Measurements from ENCODE around the gene TFDP2. TPM values are rescaled to one million over a fixed set of nuclear protein-coding genes. Genes with fewer than 3 reads are reported as not detected.
"Not testable (repeated sequence)": the region's sequence is repeated elsewhere in the genome, so short reads cannot be mapped to it uniquely, and the experiment has no call there.

Gene TFDP2
- total RNA-seq, 1 donor from 2014 or later: 57.3 TPM

- ATAC-seq (ENCODE audit: poor library complexity) (no peak), DNase-seq (no peak)
- intact Hi-C loops (cut with DNase I): no loop called here
These were observed 116.1 kb downstream of the TFDP2 start for GRCh38 chr3:142033292-142033691.

DNA sequence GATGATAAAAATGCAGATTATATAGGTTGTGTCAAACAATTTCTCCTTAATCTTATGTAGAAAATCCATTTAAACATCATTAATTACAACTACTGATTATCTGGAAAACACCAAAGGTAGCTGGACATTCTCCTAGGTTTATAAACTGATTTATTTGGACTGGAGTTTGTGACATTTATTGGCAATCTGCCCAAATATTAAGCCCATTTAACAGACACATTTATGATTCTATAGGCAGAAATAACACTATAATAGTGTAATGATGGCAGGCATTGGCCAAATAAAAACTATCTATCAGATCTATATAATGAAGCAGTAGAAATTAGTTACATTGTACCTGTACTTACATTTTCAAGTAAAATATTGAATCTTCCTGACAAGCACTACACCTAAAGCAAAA is 117.8 kb downstream of the TFDP2 start:
- DNase-seq (no peak), ATAC-seq (ENCODE audit: poor library complexity) (no peak)
- intact Hi-C loops (cut with DNase I): no loop called here

GRCh38 chr3:142029791-142030190 is 119.6 kb downstream of the TFDP2 start:
- peak; percentile 26 for ATAC-seq (ENCODE audit: poor library complexity)
- intact Hi-C loops (cut with DNase I): no loop called here
- no peak for DNase-seq

GRCh38 chr3:142029052-142029642 is 120.2 kb downstream of the TFDP2 start:
- ATAC-seq (ENCODE audit: poor library complexity) (peak; percentile 56), DNase-seq (no peak)
- intact Hi-C loops (cut with DNase I): no loop called here

GRCh38 chr3:142028243-142028777 is 121.0 kb downstream of the TFDP2 start:
- peak; percentile 90 for ATAC-seq (ENCODE audit: poor library complexity)
- intact Hi-C loops (cut with DNase I): no loop called here

GRCh38 chr3:142027735-142028134 is 121.6 kb downstream of the TFDP2 start:
- DNase-seq: no peak
- ATAC-seq (ENCODE audit: poor library complexity): peak; percentile 74
- intact Hi-C loops (cut with DNase I): no loop called here

More at GRCh38 chr3:142028243-142028777, 121.0 kb downstream of the TFDP2 start:
- no peak for DNase-seq

- no peak for DNase-seq
- ATAC-seq (ENCODE audit: poor library complexity): peak; percentile 42
- intact Hi-C loops (cut with DNase I): no loop called here
These were observed 122.0 kb downstream of the TFDP2 start for GRCh38 chr3:142027300-142027699.

DNA sequence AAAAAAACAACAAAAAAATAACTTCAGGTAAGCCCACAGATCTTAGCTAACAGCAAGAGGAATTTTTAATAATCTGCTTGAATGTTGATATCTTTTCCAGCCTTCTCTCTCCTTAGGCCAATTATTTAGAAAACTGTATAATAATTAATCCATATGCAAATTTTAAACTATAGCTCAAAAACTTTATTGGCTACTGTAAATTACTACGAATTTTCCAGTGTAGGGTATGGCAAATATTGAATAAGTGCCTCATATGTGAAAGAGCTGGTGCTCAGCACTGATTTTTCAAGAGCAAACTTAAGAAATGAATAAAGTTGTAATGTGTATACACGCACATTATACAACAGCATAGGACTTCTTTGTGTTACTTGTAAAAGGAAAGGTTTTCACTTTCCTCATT is 123.0 kb downstream of the TFDP2 start:
- intact Hi-C loops (cut with DNase I): no loop called here
- ATAC-seq (ENCODE audit: poor library complexity) (no peak), DNase-seq (no peak)

DNA sequence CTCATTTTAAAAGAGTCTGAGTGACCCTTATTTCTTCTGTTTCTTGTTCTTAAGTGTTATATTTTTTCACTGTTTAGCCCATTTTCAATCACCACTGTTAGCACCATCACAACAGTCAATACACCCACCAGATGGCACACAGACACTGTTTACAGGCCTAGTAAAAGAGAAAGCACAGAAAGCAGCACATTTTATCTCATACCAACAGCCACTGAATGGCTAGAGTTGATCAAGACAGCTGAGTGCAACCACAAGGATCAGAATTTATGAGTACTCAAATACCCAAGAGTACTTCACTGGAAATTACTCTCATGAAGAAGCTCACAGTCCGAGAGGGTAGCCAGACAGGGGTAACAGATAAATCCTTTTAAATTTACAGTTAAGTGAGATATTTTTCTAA is 127.0 kb downstream of the TFDP2 start:
- intact Hi-C loops (cut with DNase I): no loop called here
- DNase-seq: no peak
- ATAC-seq (ENCODE audit: poor library complexity): peak; percentile 59

DNA sequence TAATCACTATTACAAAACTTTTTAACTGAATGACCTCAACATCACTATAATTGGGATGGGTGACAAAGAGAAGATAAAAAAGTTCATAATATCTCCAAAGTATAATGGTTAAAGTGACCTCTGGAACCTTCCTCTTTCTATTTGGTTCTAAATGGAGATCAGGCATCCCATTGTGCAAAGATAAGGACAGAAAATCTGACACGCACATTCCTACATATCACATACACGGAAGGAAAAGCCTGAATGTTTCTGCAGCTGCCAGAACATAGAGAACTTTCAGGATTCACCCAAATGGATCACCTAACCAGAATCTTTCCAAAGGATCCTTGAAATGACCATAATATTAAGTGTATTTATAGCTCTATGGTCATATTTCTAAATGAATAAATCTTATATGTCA is 128.2 kb downstream of the TFDP2 start:
- ATAC-seq (ENCODE audit: poor library complexity) (peak; percentile 69), DNase-seq (no peak)
- intact Hi-C loops (cut with DNase I): no loop called here

GRCh38 chr3:142019794-142020320 is 129.5 kb downstream of the TFDP2 start:
- ATAC-seq (ENCODE audit: poor library complexity) (no peak), DNase-seq (no peak)
- intact Hi-C loops (cut with DNase I): no loop called here

DNA sequence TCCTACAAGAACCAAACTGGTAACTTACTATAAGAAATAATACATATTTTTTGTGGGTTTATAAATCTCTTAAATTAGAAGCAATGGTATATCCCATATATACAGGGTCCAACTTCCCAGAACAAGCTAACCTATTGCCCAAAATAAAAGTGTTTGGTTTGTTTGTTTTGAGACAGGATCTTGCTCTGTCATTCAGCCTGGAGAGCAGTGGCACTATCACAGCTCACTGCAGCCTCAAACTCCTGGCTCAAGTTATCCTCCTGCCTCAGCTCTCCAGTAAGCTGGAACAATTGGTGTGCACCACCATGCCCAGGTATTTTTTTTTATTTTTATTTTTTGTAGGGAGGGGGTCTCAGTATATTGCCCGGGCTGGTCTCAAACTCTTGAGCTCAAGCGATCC is 135.4 kb downstream of the TFDP2 start:
- ATAC-seq (ENCODE audit: poor library complexity) (no peak), DNase-seq (no peak)
- intact Hi-C loops (cut with DNase I): no loop called here

GRCh38 chr3:142013326-142013980 is 135.9 kb downstream of the TFDP2 start:
- intact Hi-C loops (cut with DNase I): no loop called here
- no peak for DNase-seq
- no peak for ATAC-seq (ENCODE audit: poor library complexity)

GRCh38 chr3:142009029-142009428 is 140.3 kb downstream of the TFDP2 start:
- ATAC-seq (ENCODE audit: poor library complexity) (no peak), DNase-seq (no peak)
- intact Hi-C loops (cut with DNase I): no loop called here

DNA sequence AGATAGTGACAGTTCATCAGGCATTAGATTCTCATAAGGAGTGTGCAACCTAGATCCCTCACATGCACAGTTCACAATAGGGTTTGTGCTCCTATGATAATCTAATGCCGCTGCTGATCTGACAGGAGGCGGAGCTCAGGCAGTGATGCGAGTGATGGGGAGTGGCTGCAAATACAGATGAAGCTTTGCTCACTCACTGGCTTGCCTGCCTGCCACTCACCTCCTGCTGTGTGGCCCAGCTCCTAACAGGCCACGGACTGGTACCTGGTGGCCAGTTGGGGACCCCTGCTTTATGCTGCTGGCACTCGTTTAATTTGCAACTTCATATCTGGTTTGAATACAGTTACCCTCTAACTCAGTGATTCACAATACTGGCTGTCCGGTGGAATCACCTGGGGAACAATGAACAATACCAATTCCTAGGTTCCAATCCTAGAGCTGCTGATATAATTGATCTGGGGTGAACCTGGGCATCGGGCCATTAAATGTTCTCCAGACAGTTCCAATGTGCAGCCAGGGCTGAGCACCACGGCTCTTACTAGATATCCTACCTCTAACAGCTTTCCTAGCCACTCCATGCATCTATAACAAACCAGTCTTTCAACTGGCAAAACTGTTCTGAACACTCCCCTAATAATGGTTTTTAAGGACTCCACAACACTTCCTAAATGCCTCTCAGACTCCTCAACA is 141.5 kb downstream of the TFDP2 start:
- no peak for DNase-seq
- intact Hi-C loops (cut with DNase I): no loop called here
- ATAC-seq (ENCODE audit: poor library complexity): no peak

- ATAC-seq (ENCODE audit: poor library complexity); intact Hi-C loops (cut with DNase I); DNase-seq: not testable (repeated sequence)
These were observed 144.4 kb downstream of the TFDP2 start for GRCh38 chr3:142004957-142005356.

GRCh38 chr3:142004025-142004424 is 145.3 kb downstream of the TFDP2 start:
- DNase-seq (no peak), ATAC-seq (ENCODE audit: poor library complexity) (no peak)
- intact Hi-C loops (cut with DNase I): no loop called here

DNA sequence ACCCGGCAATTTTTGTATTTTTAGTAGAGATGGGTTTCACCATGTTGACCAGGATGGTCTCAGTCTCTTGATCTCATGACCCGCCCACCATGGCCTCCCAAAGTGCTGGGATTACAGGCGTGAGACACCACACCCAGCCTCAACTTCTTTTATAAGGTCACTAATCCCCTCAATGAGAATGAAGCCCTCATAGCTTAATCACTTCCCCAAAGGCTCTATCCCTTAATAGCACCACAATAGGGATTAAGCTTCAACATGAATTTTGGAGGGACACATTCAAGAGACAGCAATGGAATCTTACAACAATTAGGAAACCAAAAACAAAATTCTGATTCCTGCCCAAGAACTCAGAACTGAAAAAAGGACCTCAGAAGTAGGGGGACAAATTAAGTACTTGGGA is 146.1 kb downstream of the TFDP2 start:
- ATAC-seq (ENCODE audit: poor library complexity) (no peak), DNase-seq (no peak)
- intact Hi-C loops (cut with DNase I): no loop called here

DNA sequence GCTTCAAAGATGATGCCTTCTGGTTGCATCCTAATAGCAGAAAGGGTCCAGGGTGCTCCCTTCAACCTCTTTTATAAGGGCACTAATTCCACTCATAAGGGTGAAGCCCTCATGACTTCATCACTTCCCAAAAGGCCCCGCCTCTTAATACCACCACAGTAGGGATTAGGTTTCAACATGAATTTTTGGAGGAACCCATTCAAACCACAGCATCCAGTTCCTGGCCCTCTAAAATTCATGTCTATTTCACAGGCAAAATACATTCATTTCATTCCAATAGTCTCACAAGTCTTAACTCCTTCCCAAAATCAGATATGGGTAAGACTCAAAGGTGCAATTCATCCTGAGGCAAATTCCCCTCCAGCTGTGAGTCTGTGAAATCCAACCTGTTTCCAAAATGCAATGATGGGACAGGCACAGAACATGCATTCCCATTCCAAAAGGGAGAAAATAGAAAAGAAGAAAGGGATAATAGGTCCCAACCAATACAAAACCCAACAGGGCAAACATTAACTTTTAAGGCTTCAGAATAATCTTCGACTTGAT is 148.9 kb downstream of the TFDP2 start:
- no peak for ATAC-seq (ENCODE audit: poor library complexity)
- DNase-seq: no peak
- intact Hi-C loops (cut with DNase I): no loop called here

Data from Right ventricle myocardium superior (tissue), 1 donor.